LNCaP clone FGC (cell line): Measurements from ENCODE around the gene VIM.
A peak's percentile ranks its signal among the peaks of the same experiment; 100 is the strongest.

ENCODE experiments used
- DNase-seq: peaks from one replicate; pipeline ENCODE4 v3.0.0-alpha.2; 2011; ENCODE audit warnings: low read depth
- H3K4me3 ChIP-seq: 2 replicates; pipeline ENCODE4 v1.5.1; 2011; ENCODE audit warnings: mild to moderate bottlenecking, low read depth, low read length, control low read depth
- CTCF ChIP-seq: IDR thresholded peaks from 2 replicates; pipeline ENCODE4 v1.5.1; 2012; ENCODE audit warnings: mild to moderate bottlenecking; ENCODE audit not compliant: control insufficient read depth, insufficient read depth; ENCODE audit errors: extremely low read depth

The VIM gene

GRCh38 chr10:17228091-17229015 lies at the start of gene VIM:
Gene VIM (plus strand): TSS chr10:17228241. CDS start chr10:17229423, 1,182 bp downstream.
- no peak for DNase-seq
- TF ChIP-seq CTCF, result no peak

DNA sequence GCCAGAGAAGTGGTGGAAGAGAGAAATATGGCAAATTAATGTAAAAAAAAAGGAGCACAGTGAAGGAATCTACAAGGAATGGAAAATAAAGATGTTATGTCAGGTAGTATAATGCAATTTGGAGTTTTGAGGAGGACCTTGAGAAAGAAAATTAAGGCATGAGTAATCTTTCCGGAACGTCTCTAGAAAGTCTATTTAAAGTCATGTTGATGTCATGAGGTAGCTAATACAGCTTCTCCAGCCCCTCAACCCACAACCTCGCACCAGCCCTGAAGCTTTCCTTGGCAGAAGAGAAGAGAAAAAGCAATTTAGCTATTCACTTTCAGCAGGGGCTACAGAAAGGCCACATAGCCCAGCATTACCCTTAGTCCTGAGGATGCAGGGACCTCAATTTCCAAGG lies 49.0 kb upstream of the VIM start:
- TF ChIP-seq CTCF, result no peak
- DNase-seq, result no peak
- no peak overlapping the region for H3K4me3 ChIP-seq

More at GRCh38 chr10:17228091-17229015, at the start of gene VIM:
- H3K4me3 ChIP-seq, result peak within 1 kb of the TSS; percentile 50; the same call in 1 of the 2 replicates

DNA sequence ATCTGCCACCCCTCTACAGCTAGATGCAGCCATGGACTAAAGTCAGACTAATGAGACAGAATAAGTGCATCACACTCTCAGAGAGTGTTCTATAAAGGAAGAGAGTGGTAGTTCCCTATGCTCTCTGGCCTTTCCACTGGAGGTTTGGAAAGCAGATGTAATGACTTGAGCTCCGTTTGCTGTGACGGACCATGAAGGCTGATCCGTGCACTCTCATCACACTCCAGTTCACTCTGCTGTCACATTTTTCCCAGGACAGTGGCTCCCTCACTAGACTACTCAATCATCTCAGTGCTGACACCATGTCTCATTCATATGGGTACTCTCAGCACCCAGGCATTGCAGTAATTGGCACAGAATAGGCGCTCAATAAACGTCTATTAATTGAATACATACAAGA lies 46.9 kb upstream of the VIM start:
- H3K4me3 ChIP-seq, result no peak overlapping the region
- no peak for TF ChIP-seq CTCF
- no peak for DNase-seq

GRCh38 chr10:17181751-17182150 lies 46.3 kb upstream of the VIM start:
- no peak for DNase-seq
- TF ChIP-seq CTCF, result no peak
- no peak overlapping the region for H3K4me3 ChIP-seq

- H3K4me3 ChIP-seq, result no peak overlapping the region
- no peak for DNase-seq
- no peak for TF ChIP-seq CTCF
These were observed 44.9 kb upstream of the VIM start for GRCh38 chr10:17183110-17183509.

DNA sequence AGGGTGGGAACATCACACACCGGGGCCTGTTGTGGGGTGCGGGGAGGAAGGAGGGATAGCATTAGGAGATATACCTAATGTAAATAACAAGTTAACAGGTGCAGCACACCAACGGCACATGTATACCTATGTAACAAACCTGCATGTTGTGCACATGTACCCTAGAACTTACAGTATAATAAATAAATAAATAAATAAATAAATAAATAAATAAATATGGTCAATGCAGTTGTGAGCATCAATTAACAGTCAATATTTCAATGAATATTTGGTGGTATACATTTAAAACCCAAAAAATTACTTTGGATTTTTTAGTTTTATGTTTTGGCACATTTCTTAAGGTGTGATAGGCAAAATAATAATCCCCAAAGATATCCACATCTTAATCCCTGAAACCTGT lies 42.2 kb upstream of the VIM start:
- no peak for TF ChIP-seq CTCF
- H3K4me3 ChIP-seq, result no peak overlapping the region
- no peak for DNase-seq
